NCI-H526 treated with DMSO at 0.1 percent for 48 hours (cell line): Measurements from ENCODE around the gene NKAPD1.
A peak's percentile ranks its signal among the peaks of the same experiment; 100 is the strongest.
"Not testable (repeated sequence)": the region's sequence is repeated elsewhere in the genome, so short reads cannot be mapped to it uniquely, and the experiment has no call there.

Experiments used
- DNase-seq: peaks from one replicate; lab custom pipeline; 2025; lab: John Stamatoyannopoulos, UW

Gene NKAPD1, protein sequence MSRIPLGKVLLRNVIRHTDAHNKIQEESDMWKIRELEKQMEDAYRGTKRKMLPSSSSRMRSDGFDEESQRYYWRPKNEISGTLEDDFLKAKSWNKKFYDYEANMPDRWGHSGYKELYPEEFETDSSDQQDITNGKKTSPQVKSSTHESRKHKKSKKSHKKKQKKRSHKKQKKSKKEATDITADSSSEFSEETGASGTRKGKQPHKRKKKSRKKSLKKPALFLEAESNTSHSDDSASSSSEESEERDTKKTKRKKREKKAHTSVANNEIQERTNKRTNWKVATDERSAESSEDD

GRCh38 chr11:112073941-112074811 is at the start of gene NKAPD1, which contains the start of gene PIH1D2:
Gene NKAPD1 (plus strand): TSS chr11:112074299. CDS start chr11:112075575, 1,276 bp downstream.
Gene PIH1D2 (minus strand): TSS chr11:112074017. CDS start chr11:112073174, 843 bp downstream.
- DNase-seq: peak; percentile 97

DNA sequence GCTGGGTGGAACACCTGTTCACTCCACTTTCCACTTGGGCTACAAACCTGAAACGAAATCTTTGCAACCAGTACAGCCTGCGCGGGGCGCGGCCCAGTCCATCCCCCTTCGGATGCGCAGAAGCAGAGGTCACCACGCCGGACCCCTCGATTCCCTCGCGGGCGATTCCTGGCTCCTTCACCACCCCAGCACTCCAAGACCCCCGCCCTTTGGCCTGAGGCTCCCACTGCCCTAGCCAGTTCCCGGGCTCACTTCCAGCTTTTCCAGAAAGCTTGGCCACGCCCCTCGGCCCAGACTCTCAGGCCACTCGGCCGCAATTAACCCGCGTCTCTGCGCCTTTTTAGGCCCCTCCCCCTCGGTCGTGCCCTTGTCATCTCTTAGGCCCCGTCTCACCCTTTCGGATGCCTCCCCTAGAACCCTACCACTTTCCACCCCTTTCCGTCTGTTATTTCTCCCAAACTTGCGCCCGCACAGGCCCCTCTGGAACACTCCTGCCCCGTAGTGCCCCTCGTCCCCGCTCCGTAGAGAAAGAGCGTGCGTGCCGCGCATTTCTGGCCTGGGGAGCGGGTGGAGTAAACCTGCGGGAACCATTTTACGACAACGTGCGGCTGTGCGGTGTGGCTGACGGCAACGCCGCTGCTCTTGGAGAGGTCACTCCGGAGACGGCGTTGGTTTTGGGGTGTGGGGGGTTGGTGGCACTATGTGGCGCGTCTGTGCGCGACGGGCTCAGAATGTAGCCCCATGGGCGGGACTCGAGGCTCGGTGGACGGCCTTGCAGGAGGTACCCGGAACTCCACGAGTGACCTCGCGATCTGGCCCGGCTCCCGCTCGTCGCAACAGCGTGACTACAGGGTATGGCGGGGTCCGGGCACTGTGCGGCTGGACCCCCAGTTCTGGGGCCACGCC is 49.1 kb upstream of the NKAPD1 start, which contains the start of gene DLAT:
TSS of gene DLAT (plus strand) at position 636 of the 906 bp plus-strand sequence. CDS start at position 701, 65 bp downstream.
- peak; percentile 98 for DNase-seq

GRCh38 chr11:112025707-112026106 is 48.4 kb upstream of the NKAPD1 start:
- DNase-seq: no peak

DNA sequence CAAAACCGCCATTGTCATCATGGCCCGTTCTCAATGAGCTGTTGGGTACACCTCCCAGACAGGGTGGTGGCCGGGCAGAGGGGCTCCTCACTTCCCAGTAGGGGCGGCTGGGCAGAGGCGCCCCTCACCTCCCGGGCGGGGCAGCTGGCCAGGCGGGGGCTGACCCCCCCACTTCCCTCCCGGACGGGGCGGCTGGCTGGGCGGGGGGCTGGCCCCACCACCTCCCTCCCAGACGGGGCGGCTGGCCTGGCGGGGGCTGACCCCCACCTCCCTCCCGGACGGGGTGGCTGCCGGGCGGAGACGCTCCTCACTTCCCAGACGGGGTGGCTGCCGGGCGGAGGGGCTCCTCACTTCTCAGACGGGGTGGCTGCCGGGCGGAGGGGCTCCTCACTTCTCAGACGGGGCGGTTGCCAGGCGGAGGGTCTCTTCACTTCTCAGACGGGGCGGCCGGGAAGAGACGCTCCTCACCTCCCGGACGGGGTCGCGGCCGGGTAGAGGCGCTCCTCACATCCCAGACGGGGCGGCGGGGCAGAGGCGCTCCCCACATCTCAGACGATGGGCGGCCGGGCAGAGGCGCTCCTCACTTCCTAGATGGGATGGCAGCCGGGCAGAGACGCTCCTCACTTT is 47.2 kb upstream of the NKAPD1 start:
- DNase-seq: not testable (repeated sequence)

DNA sequence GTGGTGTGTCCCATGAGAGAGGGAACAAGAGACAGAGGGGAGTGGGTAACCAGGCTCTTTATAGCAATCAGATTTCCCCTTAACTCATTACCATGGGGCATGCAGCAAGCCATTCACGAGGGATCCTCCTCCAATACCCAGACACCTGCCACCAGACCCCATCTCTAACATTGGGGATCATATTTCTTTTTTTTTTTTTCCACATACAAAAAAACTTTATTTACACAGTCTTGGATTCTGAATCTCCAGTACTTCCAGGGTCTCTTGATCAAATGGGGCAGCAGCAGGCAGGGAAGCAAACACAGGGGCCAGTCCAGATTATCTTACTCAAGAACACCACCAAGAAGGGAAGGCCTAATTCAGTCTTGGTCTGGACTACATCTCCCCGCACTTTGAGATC is 44.6 kb upstream of the NKAPD1 start:
- no peak for DNase-seq

GRCh38 chr11:112033902-112034301 is 40.2 kb upstream of the NKAPD1 start:
- DNase-seq: no peak

GRCh38 chr11:112037527-112037926 is 36.6 kb upstream of the NKAPD1 start:
- no peak for DNase-seq

GRCh38 chr11:112042161-112042960 is 31.7 kb upstream of the NKAPD1 start:
- no peak for DNase-seq

GRCh38 chr11:112042961-112043304 is 31.2 kb upstream of the NKAPD1 start:
- no peak for DNase-seq

GRCh38 chr11:112044961-112045360 is 29.1 kb upstream of the NKAPD1 start:
- DNase-seq: no peak

DNA sequence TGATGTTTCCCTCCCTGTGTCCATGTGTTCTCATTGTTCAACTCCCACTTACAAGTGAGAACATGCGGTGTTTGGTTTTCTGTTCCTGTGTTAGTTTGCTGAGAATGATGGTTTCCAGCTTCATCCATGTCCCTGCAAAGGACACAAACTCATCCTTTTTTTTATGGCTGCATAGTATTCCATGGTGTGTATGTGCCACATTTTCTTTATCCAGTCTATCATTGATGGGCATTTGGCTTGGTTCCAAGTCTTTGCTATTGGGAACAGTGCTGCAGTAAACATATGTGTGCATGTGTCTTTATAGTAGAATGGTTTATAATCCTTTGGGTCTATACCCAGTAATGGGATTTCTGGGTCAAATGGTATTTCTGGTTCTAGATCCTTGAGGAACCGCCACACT is 27.5 kb upstream of the NKAPD1 start:
- DNase-seq: not testable (repeated sequence)

GRCh38 chr11:112048256-112048655 is 25.8 kb upstream of the NKAPD1 start:
- not testable (repeated sequence) for DNase-seq

GRCh38 chr11:112049777-112050176 is 24.3 kb upstream of the NKAPD1 start:
- no peak for DNase-seq

DNA sequence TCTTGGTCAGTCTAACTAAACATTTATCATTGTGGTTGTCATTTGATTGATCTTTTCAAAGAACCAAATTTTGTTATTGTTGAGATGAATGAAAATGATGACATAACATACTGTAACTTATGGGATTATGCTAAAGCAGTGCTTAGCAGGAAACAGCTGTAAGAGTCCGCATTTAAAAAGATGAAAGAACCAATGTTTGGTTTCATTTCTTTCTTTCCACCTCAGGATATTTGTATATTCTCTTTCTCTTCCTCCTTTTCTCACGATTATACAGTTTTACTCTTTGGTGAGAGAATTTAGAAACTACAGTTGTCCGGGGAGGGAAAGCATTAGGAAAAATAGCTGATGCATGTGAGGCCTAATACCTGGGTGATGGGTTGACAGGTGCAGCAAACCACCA is 23.4 kb upstream of the NKAPD1 start:
- no peak for DNase-seq

- DNase-seq: no peak
Observed at GRCh38 chr11:112051768-112052167, 22.3 kb upstream of the NKAPD1 start.

GRCh38 chr11:112057170-112057569 is 16.9 kb upstream of the NKAPD1 start:
- DNase-seq: no peak

DNA sequence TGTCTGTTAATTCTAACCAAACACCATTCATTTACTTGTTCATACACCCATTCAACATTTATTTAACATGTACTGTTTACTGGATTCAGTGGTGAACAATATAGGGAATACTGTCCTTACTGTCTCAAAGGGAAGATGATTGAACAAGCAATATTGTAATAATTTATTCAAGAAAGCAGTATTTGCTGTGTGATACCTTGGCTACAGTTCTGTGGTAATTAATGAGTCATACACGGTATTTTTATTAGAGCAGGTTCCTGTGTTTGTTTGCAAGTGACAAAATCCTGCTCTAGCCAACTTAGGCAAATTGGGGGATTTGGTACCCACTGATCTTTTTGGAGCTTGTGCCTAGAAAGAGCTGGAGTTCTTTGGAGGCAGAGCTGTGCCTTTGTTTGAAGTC is 16.0 kb upstream of the NKAPD1 start:
- DNase-seq: no peak

- DNase-seq: no peak
Observed at GRCh38 chr11:112062923-112063322, 11.2 kb upstream of the NKAPD1 start.

DNA sequence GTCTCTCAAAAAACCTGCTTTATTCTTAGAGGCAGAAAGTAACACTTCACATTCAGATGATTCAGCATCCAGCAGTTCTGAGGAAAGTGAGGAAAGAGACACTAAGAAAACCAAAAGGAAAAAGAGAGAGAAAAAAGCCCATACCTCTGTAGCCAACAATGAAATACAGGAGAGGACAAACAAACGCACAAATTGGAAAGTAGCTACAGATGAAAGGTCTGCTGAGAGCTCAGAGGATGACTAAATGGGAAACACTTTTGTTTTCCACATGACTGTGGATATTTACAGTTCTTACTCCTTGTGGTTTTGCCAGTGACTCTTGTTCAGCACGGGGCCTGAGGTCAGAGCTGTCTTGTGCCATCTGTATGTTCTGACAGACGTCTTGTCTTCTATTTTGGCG is 8.6 kb downstream of the NKAPD1 start:
- DNase-seq: no peak

GRCh38 chr11:112085822-112086421 is 11.8 kb downstream of the NKAPD1 start:
- DNase-seq: no peak
